H9 (cell line): Measurements from ENCODE around the gene IL18R1. TPM values are rescaled to one million over a fixed set of nuclear protein-coding genes. Genes with fewer than 3 reads are reported as not detected.
A peak's percentile ranks its signal among the peaks of the same experiment; 100 is the strongest.

Experiments used
- DNase-seq: peaks from one replicate; pipeline ENCODE4 v3.0.0-alpha.2; 2017
- H2AFZ ChIP-seq: one replicate; pipeline ENCODE4 v1.6.1; 2013; ENCODE audit warnings: mild to moderate bottlenecking, low read length, control low read depth, moderate library complexity
- H2AK5ac ChIP-seq: 2 replicates; pipeline ENCODE4 v1.6.1; 2013; ENCODE audit warnings: low read length, control low read depth, mixed read lengths; ENCODE audit not compliant: insufficient read length
- H2BK120ac ChIP-seq: one replicate; pipeline ENCODE4 v1.6.1; 2013; ENCODE audit warnings: low read depth, mild to moderate bottlenecking, low read length, control low read depth, inconsistent platforms; ENCODE audit not compliant: poor library complexity, severe bottlenecking
- H2BK12ac ChIP-seq: 2 replicates; pipeline ENCODE4 v1.6.1; 2013; ENCODE audit warnings: low read length, control low read depth, mixed read lengths, low read depth; ENCODE audit not compliant: insufficient read length
- H2BK15ac ChIP-seq: 2 replicates; pipeline ENCODE4 v1.6.1; 2013; ENCODE audit warnings: low read depth, low read length, control low read depth
- H2BK20ac ChIP-seq: one replicate; pipeline ENCODE4 v1.6.1; 2013; ENCODE audit warnings: low read depth, mild to moderate bottlenecking, low read length, control low read depth, inconsistent platforms; ENCODE audit not compliant: poor library complexity, severe bottlenecking
- H2BK5ac ChIP-seq: 2 replicates; pipeline ENCODE4 v1.6.1; 2013; ENCODE audit warnings: low read length, control low read depth, mixed read lengths; ENCODE audit not compliant: insufficient read length
- H3K14ac ChIP-seq: 2 replicates; pipeline ENCODE4 v1.6.1; 2013; ENCODE audit warnings: low read length, control low read depth; ENCODE audit not compliant: insufficient read depth
- H3K18ac ChIP-seq: 2 replicates; pipeline ENCODE4 v1.6.1; 2013; ENCODE audit warnings: low read depth, mild to moderate bottlenecking, mixed read lengths, low read length, control low read depth; ENCODE audit not compliant: insufficient read length
- H3K23ac ChIP-seq: 2 replicates; pipeline ENCODE4 v1.6.1; 2013; ENCODE audit warnings: low read length, control low read depth, mixed read lengths, low read depth; ENCODE audit not compliant: insufficient read length
- H3K23me2 ChIP-seq: 2 replicates; pipeline ENCODE4 v1.6.1; 2013; ENCODE audit warnings: low read depth, mild to moderate bottlenecking, mixed read lengths, low read length, control low read depth; ENCODE audit not compliant: insufficient read length, poor library complexity, severe bottlenecking
- H3K27ac ChIP-seq: 2 replicates; pipeline ENCODE4 v1.5.1; 2013; ENCODE audit warnings: low read length, control low read depth, mixed read lengths, low read depth; ENCODE audit not compliant: insufficient read length
- H3K27me3 ChIP-seq: 2 replicates; pipeline ENCODE4 v1.6.1; 2013; ENCODE audit warnings: low read length, control low read depth, inconsistent platforms; ENCODE audit not compliant: insufficient read depth
- H3K4ac ChIP-seq: 2 replicates; pipeline ENCODE4 v1.6.1; 2013; ENCODE audit warnings: low read depth, mild to moderate bottlenecking, control low read depth, inconsistent platforms, low read length, moderate library complexity
- H3K4me1 ChIP-seq: 2 replicates; pipeline ENCODE4 v1.6.1; 2013; ENCODE audit warnings: low read length, control low read depth, inconsistent platforms; ENCODE audit not compliant: insufficient read depth
- H3K4me2 ChIP-seq: 2 replicates; pipeline ENCODE4 v1.6.1; 2013; ENCODE audit warnings: low read length, control low read depth, mixed read lengths; ENCODE audit not compliant: insufficient read length, insufficient read depth
- H3K56ac ChIP-seq: 2 replicates; pipeline ENCODE4 v1.6.1; 2013; ENCODE audit warnings: low read depth, mild to moderate bottlenecking, mixed read lengths, low read length, control low read depth; ENCODE audit not compliant: insufficient read length
- H3K79me1 ChIP-seq: 2 replicates; pipeline ENCODE4 v1.6.1; 2013; ENCODE audit warnings: low read depth, mild to moderate bottlenecking, moderate library complexity, low read length, control low read depth, inconsistent platforms; ENCODE audit not compliant: insufficient read depth, poor library complexity, severe bottlenecking
- H3K79me2 ChIP-seq: 2 replicates; pipeline ENCODE4 v1.6.1; 2013; ENCODE audit warnings: low read length, control low read depth, inconsistent platforms; ENCODE audit not compliant: insufficient read depth
- H3K9ac ChIP-seq: 2 replicates; pipeline ENCODE4 v1.6.1; 2013; ENCODE audit warnings: low read length, control low read depth, mixed read lengths; ENCODE audit not compliant: insufficient read length; ENCODE audit errors: extremely low read depth
- H3K9me3 ChIP-seq: one replicate; pipeline ENCODE4 v1.6.1; 2013; ENCODE audit warnings: low read depth, low read length, inconsistent platforms; ENCODE audit not compliant: control insufficient read depth
- H3T11ph ChIP-seq: one replicate; pipeline ENCODE4 v1.6.1; 2013; ENCODE audit warnings: mild to moderate bottlenecking, low read length, control low read depth, inconsistent platforms
- H4K20me1 ChIP-seq: one replicate; pipeline ENCODE4 v1.6.1; 2013; ENCODE audit not compliant: control insufficient read depth, insufficient read length, insufficient read depth
- H4K5ac ChIP-seq: 2 replicates; pipeline ENCODE4 v1.6.1; 2013; ENCODE audit warnings: low read depth, mild to moderate bottlenecking, mixed read lengths, low read length, control low read depth; ENCODE audit not compliant: insufficient read length
- H4K8ac ChIP-seq: replicated peaks from 2 replicates; pipeline ENCODE4 v1.6.1; 2013; ENCODE audit warnings: low read length, control low read depth, mixed read lengths, low read depth; ENCODE audit not compliant: insufficient read length
- H4K91ac ChIP-seq: 2 replicates; pipeline ENCODE4 v1.6.1; 2013; ENCODE audit warnings: low read depth, mild to moderate bottlenecking, moderate library complexity, mixed read lengths, low read length, control low read depth; ENCODE audit not compliant: insufficient read length
- H3K27ac Mint-ChIP-seq, 3 experiments: 2 replicates in 2 of 3; 3 replicates in 1 of 3; pipeline ENCODE4 v1.8.0; 2020 to 2021; ENCODE audit warnings: mixed read lengths in 3 of 3, mild to moderate bottlenecking in 1 of 3, moderate library complexity in 1 of 3
- H3K27me3 Mint-ChIP-seq: 2 replicates; pipeline ENCODE4 v1.8.0; 2021; ENCODE audit warnings: low read depth, mild to moderate bottlenecking, moderate library complexity, mixed read lengths
- H3K36me3 Mint-ChIP-seq, 3 experiments: 2 replicates in 2 of 3; 3 replicates in 1 of 3; pipeline ENCODE4 v1.8.0; 2020 to 2021; ENCODE audit warnings: low read depth in 3 of 3, mixed read lengths in 3 of 3; ENCODE audit not compliant: insufficient read depth in 1 of 3
- H3K4me1 Mint-ChIP-seq, 2 experiments: 2 replicates each; pipeline ENCODE4 v1.8.0; 2020; ENCODE audit warnings: mixed read lengths in 2 of 2
- H3K4me3 Mint-ChIP-seq, 2 experiments: 2 replicates in 1 of 2; 3 replicates in 1 of 2; pipeline ENCODE4 v1.8.0; 2020 to 2021; ENCODE audit warnings: mild to moderate bottlenecking in 2 of 2, mixed read lengths in 2 of 2, moderate library complexity in 1 of 2
- H3K9me3 Mint-ChIP-seq, 2 experiments: 2 replicates in 1 of 2; 3 replicates in 1 of 2; pipeline ENCODE4 v1.8.0; 2020; ENCODE audit warnings: mild to moderate bottlenecking in 2 of 2, mixed read lengths in 2 of 2, moderate library complexity in 1 of 2
- WGBS: extraction: QIAGEN DNeasy Blood & Tissue Kit; methylation state at CpG from one replicate; pipeline ENCODE4 v1.1.7; 2013; ENCODE audit warnings: missing lambda C conversion rate, low lambda C conversion rate, mixed read lengths; ENCODE audit not compliant: insufficient read length; ENCODE audit errors: extremely low coverage; 5-methylcytosine and 5-hydroxymethylcytosine counted together
- long read RNA-seq: library from polyadenylated mRNA; unstranded; transcript quantifications from one replicate; pipeline ENCODE4 v2.0.0, GENCODE V29; 2020
- total RNA-seq: library from RNA; stranded (reverse); gene quantifications from 2 replicates; pipeline ENCODE4 v1.2.1, GENCODE V29; 2021
- TF ChIP-seq, protein P1 (sequence below): fragments of 200-600 bp; sonication (generic); conservative IDR thresholded peaks from 3 replicates; pipeline ENCODE4 v1.8.0; 2021; ENCODE audit warnings: antibody characterized with exemption, mild to moderate bottlenecking

IL18R1 gene, protein sequence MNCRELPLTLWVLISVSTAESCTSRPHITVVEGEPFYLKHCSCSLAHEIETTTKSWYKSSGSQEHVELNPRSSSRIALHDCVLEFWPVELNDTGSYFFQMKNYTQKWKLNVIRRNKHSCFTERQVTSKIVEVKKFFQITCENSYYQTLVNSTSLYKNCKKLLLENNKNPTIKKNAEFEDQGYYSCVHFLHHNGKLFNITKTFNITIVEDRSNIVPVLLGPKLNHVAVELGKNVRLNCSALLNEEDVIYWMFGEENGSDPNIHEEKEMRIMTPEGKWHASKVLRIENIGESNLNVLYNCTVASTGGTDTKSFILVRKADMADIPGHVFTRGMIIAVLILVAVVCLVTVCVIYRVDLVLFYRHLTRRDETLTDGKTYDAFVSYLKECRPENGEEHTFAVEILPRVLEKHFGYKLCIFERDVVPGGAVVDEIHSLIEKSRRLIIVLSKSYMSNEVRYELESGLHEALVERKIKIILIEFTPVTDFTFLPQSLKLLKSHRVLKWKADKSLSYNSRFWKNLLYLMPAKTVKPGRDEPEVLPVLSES
- total RNA-seq, result not detected in 2 replicates
- long read RNA-seq, partial matches to known transcripts, result 1 of 1 reads
- long read RNA-seq, other reads (novel, unspliced or antisense), result 0 of 1 reads

DNA sequence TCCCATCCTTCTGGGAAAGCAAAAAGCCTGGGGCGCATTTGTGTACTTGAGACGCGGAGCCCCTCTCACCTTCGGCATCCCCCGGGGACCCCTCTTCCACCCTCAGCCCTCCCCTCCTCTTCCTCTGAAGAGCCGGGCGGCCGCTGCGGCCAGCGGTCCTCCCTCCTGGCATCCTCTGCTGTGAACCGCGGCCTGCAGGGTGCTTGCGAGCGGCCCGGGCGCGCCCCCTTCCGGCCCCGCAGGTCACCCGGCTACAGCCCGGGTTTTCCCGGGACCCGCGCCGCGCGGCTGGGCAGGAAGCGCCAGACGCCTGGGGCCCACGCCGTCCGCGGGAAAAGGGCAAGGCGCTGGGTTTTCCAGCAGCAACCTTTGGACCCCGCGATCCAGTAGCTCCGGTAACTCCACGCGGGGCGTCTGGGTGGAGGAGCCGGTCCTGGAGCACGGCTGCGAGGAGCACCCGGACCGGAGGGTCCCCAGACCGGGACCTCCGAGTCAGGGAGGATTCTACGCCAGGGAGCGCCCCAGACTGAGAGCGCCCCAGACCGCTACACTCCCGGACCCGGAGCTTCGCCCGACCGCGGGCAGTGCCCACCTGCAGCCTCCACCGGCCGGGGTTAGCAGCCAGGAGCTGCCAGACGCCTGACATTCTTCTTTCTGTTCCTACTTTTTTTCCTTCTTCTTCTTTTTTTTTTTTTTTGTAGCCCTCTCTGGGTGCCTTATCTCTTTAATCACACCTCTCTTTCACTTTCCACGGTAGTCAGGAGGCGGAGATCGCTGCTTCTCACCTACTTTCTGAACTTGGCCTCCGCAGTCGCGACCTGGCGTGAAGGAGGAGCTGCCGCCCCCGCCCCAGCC lies at the start of gene IL18R1:
TSS of gene IL18R1 (plus strand) at position 271 of the 855 bp plus-strand sequence. CDS start 6,865 bp downstream, outside the sequence.
- no peak within 1 kb of the TSS for H2AK5ac ChIP-seq
- TF ChIP-seq, protein P1, sequence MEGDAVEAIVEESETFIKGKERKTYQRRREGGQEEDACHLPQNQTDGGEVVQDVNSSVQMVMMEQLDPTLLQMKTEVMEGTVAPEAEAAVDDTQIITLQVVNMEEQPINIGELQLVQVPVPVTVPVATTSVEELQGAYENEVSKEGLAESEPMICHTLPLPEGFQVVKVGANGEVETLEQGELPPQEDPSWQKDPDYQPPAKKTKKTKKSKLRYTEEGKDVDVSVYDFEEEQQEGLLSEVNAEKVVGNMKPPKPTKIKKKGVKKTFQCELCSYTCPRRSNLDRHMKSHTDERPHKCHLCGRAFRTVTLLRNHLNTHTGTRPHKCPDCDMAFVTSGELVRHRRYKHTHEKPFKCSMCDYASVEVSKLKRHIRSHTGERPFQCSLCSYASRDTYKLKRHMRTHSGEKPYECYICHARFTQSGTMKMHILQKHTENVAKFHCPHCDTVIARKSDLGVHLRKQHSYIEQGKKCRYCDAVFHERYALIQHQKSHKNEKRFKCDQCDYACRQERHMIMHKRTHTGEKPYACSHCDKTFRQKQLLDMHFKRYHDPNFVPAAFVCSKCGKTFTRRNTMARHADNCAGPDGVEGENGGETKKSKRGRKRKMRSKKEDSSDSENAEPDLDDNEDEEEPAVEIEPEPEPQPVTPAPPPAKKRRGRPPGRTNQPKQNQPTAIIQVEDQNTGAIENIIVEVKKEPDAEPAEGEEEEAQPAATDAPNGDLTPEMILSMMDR, result peak; percentile 89

More for the DNA sequence above, at the start of gene IL18R1:
- H3K9me3 ChIP-seq, result no peaks in the 10 kb centered on the region
- H3K4me2 ChIP-seq, result peak within 1 kb of the TSS; percentile 13
- H4K5ac ChIP-seq, result no peak within 1 kb of the TSS
- H2BK20ac ChIP-seq, result no peak within 1 kb of the TSS
- peaks cover 38% of the 10 kb centered on the region for H3K27me3 Mint-ChIP-seq
- H3K4ac ChIP-seq, result no peak within 1 kb of the TSS
- no peaks in the 10 kb centered on the region for H3K9me3 Mint-ChIP-seq
- no CpG with 5 or more reads among the region's 69 CpGs for WGBS
- no peaks in the 10 kb centered on the region; the same call in 1 of the 2 replicates for H3K27me3 ChIP-seq
- H3K18ac ChIP-seq, result no peak within 1 kb of the TSS
- H3K23ac ChIP-seq, result no peak within 1 kb of the TSS
- no peaks in the 10 kb centered on the region for H3K79me2 ChIP-seq
- H2BK15ac ChIP-seq, result no peak within 1 kb of the TSS
- H3K79me1 ChIP-seq, result no peaks in the 10 kb centered on the region
- no peak within 1 kb of the TSS for H3K27ac ChIP-seq
- H4K8ac ChIP-seq, result no peak within 1 kb of the TSS
- no peaks in the 10 kb centered on the region for H4K20me1 ChIP-seq
- no peaks in the 10 kb centered on the region for H3K23me2 ChIP-seq
- no peaks in the 10 kb centered on the region for H3K36me3 Mint-ChIP-seq
- H3K56ac ChIP-seq, result no peak within 1 kb of the TSS
- H2BK12ac ChIP-seq, result no peak within 1 kb of the TSS
- H4K91ac ChIP-seq, result no peak within 1 kb of the TSS
- H2AFZ ChIP-seq, result no peak within 1 kb of the TSS
- peak within 1 kb of the TSS; percentile 30 for H3K9ac ChIP-seq
- peak within 1 kb of the TSS; percentile 69 for H3K14ac ChIP-seq
- DNase-seq, result peak; percentile 81
- no peaks in the 10 kb centered on the region for H3K4me1 ChIP-seq
- H2BK120ac ChIP-seq, result no peak within 1 kb of the TSS
- H3K4me1 Mint-ChIP-seq, result peaks cover 6% of the 10 kb centered on the region in 2 experiments; a peak in 2 of 4 replicates
- H3K27ac Mint-ChIP-seq, result no peak within 1 kb of the TSS
- H2BK5ac ChIP-seq, result no peak within 1 kb of the TSS
- no peak within 1 kb of the TSS for H3T11ph ChIP-seq
- H3K4me3 Mint-ChIP-seq, result peak within 1 kb of the TSS; percentile 67 to 87
